ENCODE results near the gene RHOC. TPM values are rescaled to one million over a fixed set of nuclear protein-coding genes. Genes with fewer than 3 reads are reported as not detected.

Gene RHOC
- total and polyA plus RNA-seq, 8 donors, result 44.0 to 105 (median 73.8) TPM

GRCh38 chr1:112704934-112705627 is 1.8 kb downstream of the RHOC start:
- 3 to 5% methylated on average over 13 of the region's 13 CpGs for WGBS, 2 donors
- Histone ChIP-seq H3K9me3 (no peaks in the 10 kb centered on the region), H3K4me3 (peak overlapping the region in 2 of 4 donors; percentile 36 to 52), H3K36me3 (peaks cover 0 to 4% (median 3%) of the 10 kb centered on the region in 3 donors), H3K27ac (peak overlapping the region; percentile 47 to 84 (median 71)), H3K27me3 (no peaks in the 10 kb centered on the region), H3K4me1 (peaks cover 8 to 44% (median 13%) of the 10 kb centered on the region in 3 donors)
- ATAC-seq (peak; percentile 61 to 74 (median 72)), FAIRE-seq (no peak), DNase-seq (peak; percentile 73 to 93 (median 88))
- intact Hi-C loops (cut with DNase I), result loop anchor here in 2 of 3 donors (5.0 to 10.0 kb wide), 4 partner anchors 80 to 318 kb away; partner anchors contain the start of gene WNT2B (in 2 of the 2)
- TF ChIP-seq CTCF (IDR thresholded peaks at IDR 0.05), result no peak

- no peak for TF ChIP-seq CTCF (IDR thresholded peaks at IDR 0.05)
- no peaks in the 10 kb centered on the region for H3K9me3 ChIP-seq
- peaks cover 0 to 4% (median 3%) of the 10 kb centered on the region in 3 donors for H3K36me3 ChIP-seq
- peak overlapping the region in 2 of 4 donors; percentile 36 to 52 for H3K4me3 ChIP-seq
- ATAC-seq, result no peak
- no peak for FAIRE-seq
- H3K27me3 ChIP-seq, result no peaks in the 10 kb centered on the region
- peaks cover 8 to 51% (median 13%) of the 10 kb centered on the region in 3 donors for H3K4me1 ChIP-seq
- WGBS, 2 donors, result 38% methylated on average over 7 of the region's 7 CpGs
- DNase-seq, result peak in 1 of 6 donors; percentile 67
- H3K27ac ChIP-seq, result peak overlapping the region; percentile 47 to 84 (median 71)
- intact Hi-C loops (cut with DNase I), result loop anchor here in 2 of 3 donors (10.0 kb wide), 2 partner anchors 80 to 200 kb away; partner anchors contain the start of gene WNT2B (in 1 of the 2)
These were observed 2.5 kb downstream of the RHOC start for GRCh38 chr1:112704391-112704933.

GRCh38 chr1:112703706-112704105 is 3.2 kb downstream of the RHOC start:
- Histone ChIP-seq H3K36me3 (peaks cover 0 to 4% (median 3%) of the 10 kb centered on the region in 3 donors), H3K9me3 (no peaks in the 10 kb centered on the region), H3K27ac (peak overlapping the region in 1 of 4 donors; percentile 84), H3K4me3 (no peak overlapping the region), H3K27me3 (no peaks in the 10 kb centered on the region), H3K4me1 (peaks cover 8 to 58% (median 13%) of the 10 kb centered on the region in 3 donors)
- no peak for ATAC-seq
- TF ChIP-seq CTCF (IDR thresholded peaks at IDR 0.05), result no peak
- no peak for DNase-seq
- 75 to 77% methylated on average over 8 of the region's 8 CpGs for WGBS, 2 donors
- FAIRE-seq, result no peak
- intact Hi-C loops (cut with DNase I), result loop anchor here in 2 of 3 donors (10.0 kb wide), 2 partner anchors 79 to 199 kb away; partner anchors contain the start of gene WNT2B (in 1 of the 2)

GRCh38 chr1:112702420-112703261 is 4.3 kb downstream of the RHOC start:
- 76 to 83% methylated on average over 12 of the region's 12 CpGs for WGBS, 2 donors
- peaks cover 8 to 60% (median 13%) of the 10 kb centered on the region in 3 donors for H3K4me1 ChIP-seq
- intact Hi-C loops (cut with DNase I), result loop anchor here in 2 of 3 donors (10.0 kb wide), 2 partner anchors 78 to 198 kb away; partner anchors contain the start of gene WNT2B (in 1 of the 2)
- TF ChIP-seq CTCF (IDR thresholded peaks at IDR 0.05), result no peak
- ATAC-seq (no peak), FAIRE-seq (no peak), DNase-seq (no peak)
- no peak overlapping the region for H3K4me3 ChIP-seq
- peaks cover 2 to 4% (median 3%) of the 10 kb centered on the region in 3 donors for H3K36me3 ChIP-seq
- H3K27ac ChIP-seq, result peak overlapping the region in 1 of 4 donors; percentile 2
- no peaks in the 10 kb centered on the region for H3K9me3 ChIP-seq
- no peaks in the 10 kb centered on the region for H3K27me3 ChIP-seq

Data from pancreas (tissue), 10 donors.